ENCODE measurements around the gene ZNF334. TPM values are rescaled to one million over a fixed set of nuclear protein-coding genes. Genes with fewer than 3 reads are reported as not detected.

The ZNF334 gene
- total RNA-seq, 1 experiment from 2014 or later = 3.8 TPM

- Histone ChIP-seq H2AFZ (no peak overlapping the region), H3F3A (ENCODE audit: insufficient read depth, low read depth) (no peaks in the 10 kb centered on the region), H3K9me3 (ENCODE audit: insufficient read depth, low read depth) (no peaks in the 10 kb centered on the region), H3K9me2 (ENCODE audit: insufficient read depth) (no peaks in the 10 kb centered on the region), H3K4me1 (replicated peaks; ENCODE audit: insufficient read depth) (no peaks in the 10 kb centered on the region), H3K79me2 (ENCODE audit: low read depth) (no peaks in the 10 kb centered on the region), H4K20me1 (ENCODE audit: insufficient read depth) (no peaks in the 10 kb centered on the region), H3K4me3 (no peak overlapping the region), H3K36me3 (ENCODE audit: low read depth) (no peaks in the 10 kb centered on the region), H3K4me2 (no peak overlapping the region), H3K27ac (no peak overlapping the region), H3K27me3 (ENCODE audit: insufficient read depth, low read depth) (peaks cover 62% of the 10 kb centered on the region)
- DNase-seq = no peak
- intact Hi-C loops (cut with micrococcal nuclease; ENCODE audit: unreplicated experiment) = no loop called here
- ChIA-PET CTCF (no interaction called here), POLR2A (ENCODE audit: unreplicated experiment) (no interaction called here)
- TF ChIP-seq EZH2 (IDR thresholded peaks at IDR 0.05; ENCODE audit: low read depth) (no peak), CTCF (conservative IDR thresholded peaks at IDR 0.05) (no peak)
- BruUV-seq (replicated peaks) = no TSS peak
Measured at GRCh38 chr20:46547995-46548394, 34.6 kb upstream of the ZNF334 start.

GRCh38 chr20:46546936-46547335 is 33.6 kb upstream of the ZNF334 start:
- Histone ChIP-seq H3K36me3 (ENCODE audit: low read depth) (no peaks in the 10 kb centered on the region), H3K4me3 (no peak overlapping the region), H3K9me3 (ENCODE audit: insufficient read depth, low read depth) (no peaks in the 10 kb centered on the region), H3K27ac (no peak overlapping the region), H3K9me2 (ENCODE audit: insufficient read depth) (no peaks in the 10 kb centered on the region), H4K20me1 (ENCODE audit: insufficient read depth) (no peaks in the 10 kb centered on the region), H2AFZ (no peak overlapping the region), H3K4me2 (no peak overlapping the region), H3F3A (ENCODE audit: insufficient read depth, low read depth) (no peaks in the 10 kb centered on the region), H3K27me3 (ENCODE audit: insufficient read depth, low read depth) (peaks cover 73% of the 10 kb centered on the region), H3K4me1 (replicated peaks; ENCODE audit: insufficient read depth) (no peaks in the 10 kb centered on the region), H3K79me2 (ENCODE audit: low read depth) (no peaks in the 10 kb centered on the region)
- no peak for TF ChIP-seq CTCF (conservative IDR thresholded peaks at IDR 0.05)
- no peak for TF ChIP-seq EZH2 (IDR thresholded peaks at IDR 0.05; ENCODE audit: low read depth)
- no peak for DNase-seq
- no TSS peak for BruUV-seq (replicated peaks)
- intact Hi-C loops (cut with micrococcal nuclease; ENCODE audit: unreplicated experiment) = no loop called here
- POLR2A ChIA-PET (ENCODE audit: unreplicated experiment) = no interaction called here
- CTCF ChIA-PET = no interaction called here

GRCh38 chr20:46546298-46546697 is 32.9 kb upstream of the ZNF334 start:
- no peak for TF ChIP-seq CTCF (conservative IDR thresholded peaks at IDR 0.05)
- TF ChIP-seq EZH2 (IDR thresholded peaks at IDR 0.05; ENCODE audit: low read depth) = no peak
- no peaks in the 10 kb centered on the region for H3K79me2 ChIP-seq (ENCODE audit: low read depth)
- H3K27ac ChIP-seq = no peak overlapping the region
- ChIA-PET CTCF (no interaction called here), POLR2A (ENCODE audit: unreplicated experiment) (no interaction called here)
- H3K36me3 ChIP-seq (ENCODE audit: low read depth) = no peaks in the 10 kb centered on the region
- no peaks in the 10 kb centered on the region for H3K9me2 ChIP-seq (ENCODE audit: insufficient read depth)
- H3K4me3 ChIP-seq = no peak overlapping the region
- no peaks in the 10 kb centered on the region for H3K4me1 ChIP-seq (replicated peaks; ENCODE audit: insufficient read depth)
- no peaks in the 10 kb centered on the region for H4K20me1 ChIP-seq (ENCODE audit: insufficient read depth)
- peaks cover 79% of the 10 kb centered on the region for H3K27me3 ChIP-seq (ENCODE audit: insufficient read depth, low read depth)
- H3K9me3 ChIP-seq (ENCODE audit: insufficient read depth, low read depth) = no peaks in the 10 kb centered on the region
- H3K4me2 ChIP-seq = no peak overlapping the region
- intact Hi-C loops (cut with micrococcal nuclease; ENCODE audit: unreplicated experiment) = no loop called here
- no TSS peak for BruUV-seq (replicated peaks)
- no peak for DNase-seq
- H2AFZ ChIP-seq = no peak overlapping the region
- no peaks in the 10 kb centered on the region for H3F3A ChIP-seq (ENCODE audit: insufficient read depth, low read depth)

All from PC-9 (cell line).